A549 (cell line): ENCODE data around the gene RGS16. TPM values are rescaled to one million over a fixed set of nuclear protein-coding genes. Genes with fewer than 3 reads are reported as not detected.

Source experiments
- ATAC-seq, 2 experiments: fragments of 200-7000 bp in 1 of 2; fragments of >200 bp in 1 of 2; cut with Nextera tagmentation in 1 of 2; cut with Tn5 transposase in 1 of 2; 3 replicates each; pipeline versions ENCODE4 v1.8.0 to v1.9.1; 2018 to 2020; ENCODE audit warnings: mild to moderate bottlenecking in 1 of 2, moderate library complexity in 1 of 2
- CTCF ChIA-PET: fragments of 300-600 bp; sonication (Branson Sonifier 250); formaldehyde crosslinking; extraction: SDS; loops from one replicate; lab custom pipeline; 2021; ENCODE audit warnings: antibody characterized with exemption, inconsistent platforms; lab: Yijun Ruan, JAX
- POLR2A ChIA-PET: fragments of 350-600 bp; formaldehyde crosslinking; extraction: SDS; loops from one replicate; lab custom pipeline; 2021; ENCODE audit warnings: antibody characterized with exemption, inconsistent platforms; lab: Yijun Ruan, JAX
- DNase-seq, 2 experiments: peaks; one replicate each; pipeline versions ENCODE4 v3.0.0 to v3.0.0-alpha.2; 2011 to 2016; ENCODE audit warnings: low read depth in 1 of 2, low spot score in 1 of 2
- FAIRE-seq: peaks from 2 replicates; lab custom pipeline; 2011; peaks lifted over from hg19 to GRCh38; lab: Jason Lieb, UNC
- H3K27ac ChIP-seq, 2 experiments: fragments of >200 bp; sonication (Bioruptor Twin); formaldehyde crosslinking; 3 replicates each; pipeline ENCODE4 v1.5.1; 2016 to 2017
- H3K4me1 ChIP-seq: fragments of >200 bp; sonication (Bioruptor Twin); formaldehyde crosslinking; 3 replicates; pipeline ENCODE4 v1.6.1; 2016
- H3K4me2 ChIP-seq: fragments of >200 bp; sonication (Bioruptor Twin); formaldehyde crosslinking; 3 replicates; pipeline ENCODE4 v1.6.1; 2016
- H3K4me3 ChIP-seq: fragments of >200 bp; sonication (Bioruptor Twin); formaldehyde crosslinking; 3 replicates; pipeline ENCODE4 v1.5.1; 2016
- H3K9me3 ChIP-seq: fragments of >200 bp; sonication (Bioruptor Twin); formaldehyde crosslinking; 3 replicates; pipeline ENCODE4 v1.6.1; 2016
- BCL3 ChIP-seq: fragments of >200 bp; sonication (Bioruptor Twin); formaldehyde crosslinking; IDR thresholded peaks from 3 replicates; pipeline ENCODE4 v1.6.1; 2016
- CBX2 ChIP-seq: fragments of 200-600 bp; sonication (generic); IDR thresholded peaks from 2 replicates; pipeline ENCODE4 v1.6.1; 2016; ENCODE audit warnings: low read depth, mild to moderate bottlenecking, borderline replicate concordance
- CHD2 ChIP-seq: fragments of 150-350 bp; IDR thresholded peaks from 2 replicates; pipeline ENCODE4 v1.6.1; 2014; ENCODE audit warnings: low read length; ENCODE audit not compliant: partially characterized antibody
- EP300 ChIP-seq, 2 experiments: fragments of >200 bp; sonication (Bioruptor Twin); formaldehyde crosslinking; IDR thresholded peaks; 2 replicates in 1 of 2; 3 replicates in 1 of 2; pipeline ENCODE4 v1.6.1; 2016 to 2017
- FOSB ChIP-seq: fragments of 250-450 bp; sonication (Bioruptor Pico); IDR thresholded peaks from 2 replicates; pipeline ENCODE4 v1.5.0; 2020; ENCODE audit warnings: mild to moderate bottlenecking, moderate library complexity
- GATA3 ChIP-seq: IDR thresholded peaks from 2 replicates; pipeline ENCODE4 v1.6.1; 2012; ENCODE audit warnings: borderline replicate concordance
- HDAC2 ChIP-seq: fragments of 200-600 bp; sonication (generic); IDR thresholded peaks from 2 replicates; pipeline ENCODE4 v1.6.1; 2016
- HMGXB4 ChIP-seq: fragments of 250-450 bp; sonication (Bioruptor Pico); IDR thresholded peaks from 2 replicates; pipeline ENCODE4 v1.5.0; 2021; ENCODE audit warnings: mild to moderate bottlenecking, moderate library complexity, borderline replicate concordance
- HOXA7 ChIP-seq: fragments of 250-450 bp; sonication (Bioruptor Pico); IDR thresholded peaks from 2 replicates; pipeline ENCODE4 v1.5.0; 2020; ENCODE audit warnings: mild to moderate bottlenecking, moderate library complexity
- JUNB ChIP-seq: fragments of >200 bp; sonication (Bioruptor Twin); formaldehyde crosslinking; IDR thresholded peaks from 2 replicates; pipeline ENCODE4 v1.6.1; 2016
- MYC ChIP-seq: IDR thresholded peaks from 2 replicates; pipeline ENCODE4 v1.6.1; 2012; ENCODE audit warnings: mild to moderate bottlenecking, inconsistent platforms, low read length, improper control_type of control experiment, borderline replicate concordance
- NPAS2 ChIP-seq: fragments of 250-450 bp; sonication (Bioruptor Pico); IDR thresholded peaks from 2 replicates; pipeline ENCODE4 v1.8.0; 2022; ENCODE audit warnings: mild to moderate bottlenecking, moderate library complexity, borderline replicate concordance
- NR3C1 ChIP-seq: fragments of >200 bp; sonication (Bioruptor Twin); formaldehyde crosslinking; IDR thresholded peaks from 3 replicates; pipeline ENCODE4 v1.6.1; 2017
- PBX3 ChIP-seq: IDR thresholded peaks from 2 replicates; pipeline ENCODE4 v1.6.1; 2012
- PHF8 ChIP-seq: fragments of 200-600 bp; sonication (generic); IDR thresholded peaks from 2 replicates; pipeline ENCODE4 v1.6.1; 2016; ENCODE audit warnings: low read depth, mild to moderate bottlenecking, antibody characterized with exemption, moderate library complexity, borderline replicate concordance
- POLR2A ChIP-seq: IDR thresholded peaks from 2 replicates; pipeline ENCODE4 v1.6.1; 2012; ENCODE audit warnings: mild to moderate bottlenecking, low read length
- RCOR1 ChIP-seq: fragments of 150-350 bp; IDR thresholded peaks from 2 replicates; pipeline ENCODE4 v1.6.1; 2014; ENCODE audit warnings: antibody characterized with exemption, low read length, low read depth
- RFX5 ChIP-seq: fragments of 450-650 bp; IDR thresholded peaks from 2 replicates; pipeline ENCODE4 v1.7.1; 2014; ENCODE audit warnings: antibody characterized with exemption, mild to moderate bottlenecking, moderate library complexity
- SMC3 ChIP-seq: fragments of >200 bp; sonication (Bioruptor Twin); formaldehyde crosslinking; IDR thresholded peaks from 3 replicates; pipeline ENCODE4 v1.6.1; 2018; ENCODE audit warnings: inconsistent platforms
- SREBF2 ChIP-seq: fragments of 450-650 bp; IDR thresholded peaks from 2 replicates; pipeline ENCODE4 v1.6.1; 2014; ENCODE audit warnings: mild to moderate bottlenecking, moderate library complexity
- WGBS: methylation state at CpG from one replicate; pipeline ENCODE4 v1.1.6; 2017; ENCODE audit errors: missing lambda C conversion rate; 5-methylcytosine and 5-hydroxymethylcytosine counted together
- polyA plus RNA-seq, 4 experiments: library from polyadenylated mRNA; depleted of rRNA in 3 of 4; stranded (reverse); fragments of >200 nt; fragmentation: RNase III in 1 of 4; extraction: RNeasy Plus Mini Kit Qiagen cat#74134 plus additional on column Dnase treatment in 1 of 4; gene quantifications; 2 replicates in 3 of 4; 3 replicates in 1 of 4; pipeline ENCODE4 v1.2.3, GENCODE V29; 2011 to 2017

The RGS16 gene
- polyA plus RNA-seq, 2 of the 4 experiments (the other 2 are of a cell fraction): 0.13 to 0.45 TPM

- H3K27ac ChIP-seq: no peak overlapping the region
- no peaks in the 10 kb centered on the region for H3K9me3 ChIP-seq
- ChIA-PET CTCF (interaction anchor here (7.9 kb wide), 1 partner anchor 14 kb away, joined by 50 read pairs; no protein-coding TSS in a partner anchor), POLR2A (no interaction called here)
- no peak overlapping the region for H3K4me3 ChIP-seq
- WGBS: 84% methylated on average over 11 of the region's 11 CpGs
- H3K4me1 ChIP-seq: 0 out of 3 replicates have a peak, but pooled peaks cover 5% of the 10 kb centered on the region
- no peak for FAIRE-seq
- ATAC-seq: no peak
- DNase-seq: no peak
- no peak overlapping the region for H3K4me2 ChIP-seq
- TF ChIP-seq BCL3: no peak
- TF ChIP-seq CHD2: no peak
- no peak for TF ChIP-seq HDAC2
- no peak for TF ChIP-seq PHF8
- no peak for TF ChIP-seq PBX3
- TF ChIP-seq CBX2: no peak
- no peak for TF ChIP-seq GATA3
- no peak for TF ChIP-seq FOSB (CRISPR knock-in tag)
- TF ChIP-seq HOXA7 (CRISPR knock-in tag): no peak
- no peak for TF ChIP-seq NPAS2 (CRISPR knock-in tag)
- TF ChIP-seq POLR2A: no peak
These were observed 17.8 kb downstream of the RGS16 start for GRCh38 chr1:182586380-182586779.

GRCh38 chr1:182584746-182585145, 19.4 kb downstream of the RGS16 start:
- Histone ChIP-seq H3K9me3 (no peaks in the 10 kb centered on the region), H3K4me1 (0 out of 3 replicates have a peak, but pooled peaks cover 5% of the 10 kb centered on the region), H3K4me3 (no peak overlapping the region), H3K4me2 (no peak overlapping the region), H3K27ac (no peak overlapping the region)
- FAIRE-seq (no peak), ATAC-seq (no peak), DNase-seq (no peak)
- CTCF ChIA-PET: interaction anchor here (1.9 to 2.0 kb wide), 2 partner anchors 8 to 16 kb away, joined by 5 to 7 read pairs; no protein-coding TSS in a partner anchor
- TF ChIP-seq FOSB (CRISPR knock-in tag): no peak
- no peak for TF ChIP-seq JUNB
- TF ChIP-seq PHF8: no peak
- TF ChIP-seq HMGXB4 (CRISPR knock-in tag): no peak
- no peak for TF ChIP-seq SMC3
- no peak for TF ChIP-seq RCOR1
- TF ChIP-seq SREBF2: no peak
- TF ChIP-seq RFX5: no peak
- TF ChIP-seq CHD2: no peak
- TF ChIP-seq BCL3: no peak
- no peak for TF ChIP-seq NR3C1
- TF ChIP-seq EP300 (IDR thresholded peaks at IDR 0.05): no peak
- no peak for TF ChIP-seq NPAS2 (CRISPR knock-in tag)
- TF ChIP-seq MYC: no peak
- POLR2A ChIA-PET: no interaction called here
- 90% methylated on average over 4 of the region's 4 CpGs for WGBS
